Endothelial cell of umbilical vein (primary cell): ENCODE results near the gene CDKN3. TPM values are rescaled to one million over a fixed set of nuclear protein-coding genes. Genes with fewer than 3 reads are reported as not detected.
"Not testable (repeated sequence)": the region's sequence is repeated elsewhere in the genome, so short reads cannot be mapped to it uniquely, and the experiment has no call there.

ENCODE experiments used
- BruUV-seq: library from RNA; stranded (reverse); fragments of 400-500 nt; replicated peaks from 2 replicates; lab custom pipeline; 2021; lab: Mats Ljungman, UMichigan
- CTCF ChIA-PET: fragments of 300-600, 350-600 bp; sonication (Branson Sonifier 250); formaldehyde crosslinking; loops from one replicate; lab custom pipeline; 2021; ENCODE audit warnings: antibody characterized with exemption, inconsistent platforms; lab: Charles Lee
- POLR2A ChIA-PET: fragments of 300-600, 350-600 bp; sonication (Branson Sonifier 250); formaldehyde crosslinking; loops from one replicate; lab custom pipeline; 2021; ENCODE audit warnings: antibody characterized with exemption, inconsistent platforms; lab: Charles Lee
- DNase-seq: peaks from one replicate; pipeline ENCODE4 v3.0.0-alpha.2; 2011; ENCODE audit warnings: low read depth, low spot score
- FAIRE-seq: peaks from 2 replicates; lab custom pipeline; 2011; peaks lifted over from hg19 to GRCh38; lab: Jason Lieb, UNC
- H2AFZ ChIP-seq: 2 replicates; pipeline ENCODE4 v1.6.0; 2012; ENCODE audit warnings: low read depth, low read length, control low read depth, inconsistent platforms
- H3K27ac ChIP-seq: 2 replicates; pipeline ENCODE4 v1.5.1; 2011; ENCODE audit warnings: low read depth, mild to moderate bottlenecking, control low read depth, low read length, moderate library complexity; ENCODE audit not compliant: insufficient read depth
- H3K27me3 ChIP-seq, 2 experiments: 2 replicates each; pipeline versions ENCODE4 v1.6.0 to v1.6.1; 2011; ENCODE audit warnings: low read length in 2 of 2, mixed read lengths in 1 of 2; ENCODE audit not compliant: control insufficient read depth in 2 of 2, insufficient read depth in 2 of 2
- H3K36me3 ChIP-seq, 2 experiments: 2 replicates in 1 of 2; 3 replicates in 1 of 2; pipeline ENCODE4 v1.5.1; 2011; ENCODE audit warnings: low read length in 2 of 2, mild to moderate bottlenecking in 1 of 2, moderate library complexity in 1 of 2; ENCODE audit not compliant: control insufficient read depth in 2 of 2, insufficient read depth in 2 of 2; ENCODE audit errors: extremely low read depth in 1 of 2
- H3K4me1 ChIP-seq: 3 replicates; pipeline ENCODE4 v1.5.1; 2011; ENCODE audit warnings: mild to moderate bottlenecking, low read length; ENCODE audit not compliant: control insufficient read depth, insufficient read depth; ENCODE audit errors: extremely low read depth
- H3K4me2 ChIP-seq: 2 replicates; pipeline ENCODE4 v1.6.1; 2011; ENCODE audit warnings: low read length, control low read depth, mixed read lengths; ENCODE audit not compliant: insufficient read depth
- H3K4me3 ChIP-seq, 3 experiments: fragments of 200-600 bp in 1 of 3; sonication (generic), shearing (Covaris generic) in 1 of 3; replicated peaks in 1 of 3; 2 replicates each; pipeline ENCODE4 v1.5.1; 2011 to 2016; ENCODE audit warnings: control low read depth in 3 of 3, low read length in 3 of 3, mild to moderate bottlenecking in 2 of 3, inconsistent platforms in 1 of 3, low read depth in 1 of 3, moderate library complexity in 1 of 3; ENCODE audit not compliant: insufficient read depth in 1 of 3
- H3K79me2 ChIP-seq: 2 replicates; pipeline ENCODE4 v1.6.0; 2012; ENCODE audit warnings: low read length, inconsistent platforms; ENCODE audit not compliant: control insufficient read depth, insufficient read depth
- H3K9ac ChIP-seq: replicated peaks from 2 replicates; pipeline ENCODE3; 2011; ENCODE audit warnings: low read length, control low read depth; ENCODE audit not compliant: insufficient read depth; ENCODE audit errors: extremely low read depth
- H3K9me1 ChIP-seq: replicated peaks from 3 replicates; pipeline ENCODE4 v1.6.0; 2011; ENCODE audit warnings: mild to moderate bottlenecking, low read length; ENCODE audit not compliant: control insufficient read depth, insufficient read depth; ENCODE audit errors: extremely low read depth
- H3K9me3 ChIP-seq: replicated peaks from 2 replicates; pipeline ENCODE4 v1.5.1; 2012; ENCODE audit warnings: low read length, inconsistent platforms; ENCODE audit not compliant: control insufficient read depth, insufficient read depth
- H4K20me1 ChIP-seq: replicated peaks from 2 replicates; pipeline ENCODE3; 2011; ENCODE audit warnings: mild to moderate bottlenecking, low read length; ENCODE audit not compliant: control insufficient read depth, insufficient read depth; ENCODE audit errors: extremely low read depth
- CTCF ChIP-seq, 2 donors: IDR thresholded peaks; 1 replicate in 1 of 2; 2 replicates in 1 of 2; pipeline ENCODE4 v1.5.1; 2011; ENCODE audit warnings: low read length in 2 of 2, mild to moderate bottlenecking in 2 of 2, moderate library complexity in 2 of 2, control low read depth in 1 of 2, inconsistent platforms in 1 of 2, low read depth in 1 of 2; ENCODE audit not compliant: insufficient read depth in 1 of 2; ENCODE audit errors: extremely low read depth in 1 of 2
- EZH2 ChIP-seq: IDR thresholded peaks from 2 replicates; pipeline ENCODE4 v1.6.1; 2012; ENCODE audit warnings: borderline replicate concordance, low read depth, mild to moderate bottlenecking, moderate library complexity, low read length, inconsistent platforms; ENCODE audit not compliant: severe bottlenecking
- FOS ChIP-seq: IDR thresholded peaks from 2 replicates; pipeline ENCODE4 v1.6.1; 2011; ENCODE audit warnings: mild to moderate bottlenecking, low read length, moderate library complexity, borderline replicate concordance; ENCODE audit not compliant: insufficient read depth
- GATA2 ChIP-seq: IDR thresholded peaks from 2 replicates; pipeline ENCODE4 v1.7.0; 2011; ENCODE audit warnings: low read depth, mild to moderate bottlenecking, moderate library complexity, mixed read lengths, low read length; ENCODE audit not compliant: insufficient read length, insufficient read depth
- JUN ChIP-seq: IDR thresholded peaks from 2 replicates; pipeline ENCODE4 v1.6.1; 2011; ENCODE audit warnings: borderline replicate concordance, low read depth; ENCODE audit not compliant: insufficient read length, insufficient read depth
- MAX ChIP-seq: IDR thresholded peaks from 2 replicates; pipeline ENCODE4 v1.6.1; 2011; ENCODE audit not compliant: insufficient read depth, insufficient read length
- MYC ChIP-seq: IDR thresholded peaks from one replicate; pipeline ENCODE4 v1.6.1; 2011; ENCODE audit warnings: mild to moderate bottlenecking, low read depth, low read length
- POLR2A ChIP-seq: IDR thresholded peaks from 2 replicates; pipeline ENCODE4 v1.6.1; 2012; ENCODE audit warnings: low read depth, mild to moderate bottlenecking, control low read depth, low read length
- POLR2AphosphoS5 ChIP-seq: IDR thresholded peaks from 2 replicates; pipeline ENCODE4 v1.6.1; 2012; ENCODE audit warnings: low read depth, mild to moderate bottlenecking, control low read depth, low read length, moderate library complexity; ENCODE audit not compliant: insufficient read depth
- dilution Hi-C: fragments of 300-500 bp; cut with MboI; formaldehyde crosslinking; loops from one replicate; pipeline ENCODE4 v1.15.0; 2019; ENCODE audit warnings: low sequenced_read_pairs; ENCODE audit not compliant: extremely low pct_ligation_motif_present
- intact Hi-C: fragments of 100-400 bp; cut with micrococcal nuclease; formaldehyde crosslinking; loops from one replicate; pipeline ENCODE4 v1.10.0; 2022
- polyA plus RNA-seq, 4 experiments: library from polyadenylated mRNA; depleted of rRNA in 3 of 4; stranded (reverse) in 3 of 4; unstranded in 1 of 4; fragments of >200 nt; gene quantifications; 2 replicates each; pipeline versions ENCODE4 v1.2.1 to v1.2.3, GENCODE V29; 2011 to 2012; ENCODE audit warnings: missing spikeins in 1 of 4
- total RNA-seq: library from RNA; stranded (reverse); gene quantifications from 2 replicates; pipeline ENCODE4 v1.2.3, GENCODE V29; 2021

The CDKN3 gene
- total and polyA plus RNA-seq, 2 donors (not counting 3 experiments of a cell fraction or from before 2014, with no cell fraction given) = 36.6 to 52.0 TPM

GRCh38 chr14:54455363-54455762, 58.6 kb downstream of the CDKN3 start:
- Histone ChIP-seq H3K4me3 (no peak overlapping the region), H2AFZ (no peak overlapping the region), H3K9ac (no peak overlapping the region), H3K27me3 (peaks cover 8% of the 10 kb centered on the region in 2 experiments), H3K79me2 (no peaks in the 10 kb centered on the region), H3K36me3 (no peaks in the 10 kb centered on the region), H3K4me1 (no peaks in the 10 kb centered on the region), H4K20me1 (no peaks in the 10 kb centered on the region), H3K9me3 (no peaks in the 10 kb centered on the region), H3K27ac (no peak overlapping the region), H3K9me1 (no peaks in the 10 kb centered on the region), H3K4me2 (no peak overlapping the region)
- dilution Hi-C loops = no loop called here
- TF ChIP-seq CTCF (IDR thresholded peaks at IDR 0.05; ENCODE audit: extremely low read depth in 1 of 2, insufficient read depth in 1 of 2, low read depth in 1 of 2, low read length in 2 of 2) = no peak
- TF ChIP-seq GATA2 = no peak
- TF ChIP-seq POLR2AphosphoS5 = no peak
- TF ChIP-seq POLR2A = no peak
- TF ChIP-seq JUN = no peak
- no peak for TF ChIP-seq MAX
- no peak for TF ChIP-seq FOS
- TF ChIP-seq MYC = no peak
- no peak for TF ChIP-seq EZH2
- CTCF ChIA-PET = interaction anchor here (0.6 to 1.3 kb wide), 3 partner anchors 14 to 26 kb away, joined by 3 read pairs; no protein-coding TSS in a partner anchor
- intact Hi-C loops = no loop called here
- POLR2A ChIA-PET = no interaction called here
- DNase-seq (no peak), FAIRE-seq (no peak)
- BruUV-seq = no TSS peak

GRCh38 chr14:54456820-54457608, 60.2 kb downstream of the CDKN3 start:
- dilution Hi-C loops, H3K4me3 ChIP-seq, H3K27ac ChIP-seq, H4K20me1 ChIP-seq, FAIRE-seq, H3K4me1 ChIP-seq, H3K79me2 ChIP-seq, H3K9ac ChIP-seq, CTCF ChIA-PET, H3K9me1 ChIP-seq, intact Hi-C loops, H2AFZ ChIP-seq, DNase-seq, H3K36me3 ChIP-seq, BruUV-seq, H3K9me3 ChIP-seq, H3K27me3 ChIP-seq, H3K4me2 ChIP-seq: not testable (repeated sequence)
- POLR2A ChIA-PET = interaction anchor here (1.0 kb wide), 1 partner anchor 12 kb away, joined by 5 read pairs; no protein-coding TSS in a partner anchor
